ENCODE results near the gene CHCHD4. TPM values are rescaled to one million over a fixed set of nuclear protein-coding genes. Genes with fewer than 3 reads are reported as not detected.
A peak's percentile ranks its signal among the peaks of the same experiment; 100 is the strongest.

CHCHD4 gene
- total and polyA plus RNA-seq, 2 experiments from 2014 or later, result 31.1 to 39.2 TPM

DNA sequence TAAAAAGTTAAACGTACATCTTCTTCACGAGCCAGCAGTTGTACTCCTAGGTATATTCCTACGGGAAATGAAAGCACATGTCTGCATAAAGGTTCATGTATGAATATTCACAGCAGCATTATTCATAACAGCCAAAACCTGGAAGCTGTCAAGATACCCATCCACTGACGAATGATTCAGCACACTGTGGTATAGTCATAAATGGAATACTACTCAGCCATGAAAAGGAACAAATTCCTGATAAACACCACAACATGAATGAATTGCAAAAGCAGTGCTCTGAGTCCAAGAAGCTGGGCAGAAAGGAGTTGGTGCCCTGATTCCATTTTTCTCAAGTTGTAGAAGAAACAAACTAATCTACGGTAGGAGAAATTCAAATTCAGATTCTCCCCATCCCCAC, 4.1 kb upstream of the CHCHD4 start (continued):
- TF ChIP-seq ZNF462 (CRISPR knock-in tag; IDR thresholded peaks at IDR 0.05) (no peak), NANOG (IDR thresholded peaks at IDR 0.05; ENCODE audit: borderline replicate concordance) (no peak), CREB1 (CRISPR knock-in tag; IDR thresholded peaks at IDR 0.05; ENCODE audit: low read depth) (no peak), JUNB (IDR thresholded peaks at IDR 0.05; ENCODE audit: unreplicated experiment) (no peak), EZH2 (IDR thresholded peaks at IDR 0.05; ENCODE audit: low read depth, unreplicated experiment) (no peak), ZNF331 (CRISPR knock-in tag; IDR thresholded peaks at IDR 0.05; ENCODE audit: low read depth) (no peak)
- TF ChIP-seq, protein P1, sequence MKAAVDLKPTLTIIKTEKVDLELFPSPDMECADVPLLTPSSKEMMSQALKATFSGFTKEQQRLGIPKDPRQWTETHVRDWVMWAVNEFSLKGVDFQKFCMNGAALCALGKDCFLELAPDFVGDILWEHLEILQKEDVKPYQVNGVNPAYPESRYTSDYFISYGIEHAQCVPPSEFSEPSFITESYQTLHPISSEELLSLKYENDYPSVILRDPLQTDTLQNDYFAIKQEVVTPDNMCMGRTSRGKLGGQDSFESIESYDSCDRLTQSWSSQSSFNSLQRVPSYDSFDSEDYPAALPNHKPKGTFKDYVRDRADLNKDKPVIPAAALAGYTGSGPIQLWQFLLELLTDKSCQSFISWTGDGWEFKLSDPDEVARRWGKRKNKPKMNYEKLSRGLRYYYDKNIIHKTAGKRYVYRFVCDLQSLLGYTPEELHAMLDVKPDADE (IDR thresholded peaks at IDR 0.05), result no peak

DNA sequence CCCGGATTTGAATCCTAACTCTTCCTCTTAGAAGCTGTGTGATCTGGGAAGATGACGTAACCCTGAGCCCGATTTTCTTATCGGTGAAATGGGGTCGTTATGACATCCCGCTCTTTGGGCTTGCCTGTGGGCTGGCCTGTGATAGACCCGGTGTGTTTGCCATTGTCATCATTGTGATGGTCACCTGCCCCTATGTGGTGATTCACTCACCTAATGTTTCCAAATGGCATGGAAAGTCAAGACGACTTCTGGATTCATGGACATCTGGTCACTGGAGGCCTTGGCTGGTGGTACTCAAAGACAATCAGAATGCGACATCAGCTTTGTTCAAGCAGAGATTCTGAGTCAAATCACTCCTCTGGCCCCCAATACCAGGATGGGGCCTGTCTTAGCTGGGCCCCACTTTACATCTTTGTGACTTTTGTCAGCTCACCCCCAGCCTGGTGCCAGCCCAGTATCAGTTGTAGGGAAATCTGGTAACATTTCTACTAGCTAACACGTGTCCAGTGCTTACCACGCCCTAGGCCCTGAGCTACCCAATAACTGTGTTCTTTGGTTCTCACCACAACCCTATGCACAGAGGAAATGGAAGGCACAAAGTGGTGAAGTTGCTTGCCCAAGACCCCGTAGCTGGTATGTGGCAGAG, 3.0 kb upstream of the CHCHD4 start:
- no peak overlapping the region for H3K4me3 ChIP-seq
- H3K9me3 Mint-ChIP-seq, result no peaks in the 10 kb centered on the region
- H3K27me3 Mint-ChIP-seq (ENCODE audit: insufficient read depth, low read depth, poor library complexity), result peaks cover 18% of the 10 kb centered on the region
- no peak overlapping the region for H3K27ac Mint-ChIP-seq
- H3K27ac ChIP-seq (ENCODE audit: low read depth), result no peak overlapping the region
- no peak overlapping the region for H3K4me2 ChIP-seq
- no peak overlapping the region for H2AFZ ChIP-seq
- H3K27me3 ChIP-seq (ENCODE audit: insufficient read depth), result no peaks in the 10 kb centered on the region
- peaks cover 48% of the 10 kb centered on the region for H3K36me3 Mint-ChIP-seq (ENCODE audit: low read depth)
- H3K36me3 ChIP-seq (ENCODE audit: insufficient read depth), result peaks cover 4% of the 10 kb centered on the region; the same call in 1 of the 2 replicates
- peak overlapping the region; percentile 14; the same call in 1 of the 3 replicates for H3K4me3 Mint-ChIP-seq
- DNase-seq (ENCODE audit: low spot score) (no peak), ATAC-seq (no peak)
- H3K79me2 ChIP-seq (replicated peaks; ENCODE audit: insufficient read depth), result peaks cover 45% of the 10 kb centered on the region
- peaks cover 19% of the 10 kb centered on the region for H3K4me1 ChIP-seq (ENCODE audit: insufficient read depth)
- H3K4me1 Mint-ChIP-seq, result peaks cover 22% of the 10 kb centered on the region
- H4K20me1 ChIP-seq (replicated peaks; ENCODE audit: insufficient read depth), result peaks cover 8% of the 10 kb centered on the region; the same call in 1 of the 2 replicates
- H3F3A ChIP-seq (replicated peaks; ENCODE audit: low read depth), result no peaks in the 10 kb centered on the region
- TF ChIP-seq STAT1 (IDR thresholded peaks at IDR 0.05; ENCODE audit: unreplicated experiment) (no peak), POLR2AphosphoS5 (IDR thresholded peaks at IDR 0.05; ENCODE audit: low read depth) (no peak), EZH2 (IDR thresholded peaks at IDR 0.05; ENCODE audit: low read depth, unreplicated experiment) (no peak), CTCF (conservative IDR thresholded peaks at IDR 0.05; ENCODE audit: low read depth in 2 of 2) (no peak)
- no peaks in the 10 kb centered on the region for H3K9me2 ChIP-seq (ENCODE audit: insufficient read depth)

Measured in GM23338 (cell line).